ENCODE data around the gene S100A7.

The S100A7 gene

DNA sequence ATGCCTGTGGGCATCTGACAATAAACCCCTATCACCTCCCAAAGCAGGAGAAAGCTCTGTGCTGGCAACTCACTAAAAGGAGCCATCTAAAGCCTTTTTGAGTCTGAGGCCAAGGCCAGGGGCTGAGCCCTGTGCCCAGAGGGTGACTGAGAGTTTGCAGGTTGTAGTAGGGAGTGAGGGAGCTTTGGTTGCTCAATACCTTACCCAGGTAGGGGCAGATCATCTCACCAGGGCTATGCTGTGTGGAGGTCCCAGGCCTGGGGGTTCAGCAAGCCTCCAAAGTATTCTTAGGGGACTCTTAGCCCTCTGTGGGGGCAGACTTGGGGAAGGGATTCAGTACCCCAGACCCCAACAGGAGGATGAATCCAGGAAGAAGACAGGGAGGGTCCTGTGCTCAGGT is 21.2 kb downstream of the S100A7 start:
- H3K4me1 ChIP-seq (ENCODE audit: control insufficient read depth, insufficient read depth, low read length): no peaks in the 10 kb centered on the region
- no peak overlapping the region for H3K9ac ChIP-seq (ENCODE audit: low read depth, low read length)
- H3K9me3 ChIP-seq (ENCODE audit: control insufficient read depth, insufficient read depth, low read length): no peaks in the 10 kb centered on the region
- H3K4me3 ChIP-seq (ENCODE audit: low read depth, low read length): no peak overlapping the region
- H3K36me3 ChIP-seq (ENCODE audit: control insufficient read depth, insufficient read depth, low read length): no peaks in the 10 kb centered on the region
- H3K27me3 ChIP-seq (ENCODE audit: control insufficient read depth, insufficient read depth, low read length): no peaks in the 10 kb centered on the region

DNA sequence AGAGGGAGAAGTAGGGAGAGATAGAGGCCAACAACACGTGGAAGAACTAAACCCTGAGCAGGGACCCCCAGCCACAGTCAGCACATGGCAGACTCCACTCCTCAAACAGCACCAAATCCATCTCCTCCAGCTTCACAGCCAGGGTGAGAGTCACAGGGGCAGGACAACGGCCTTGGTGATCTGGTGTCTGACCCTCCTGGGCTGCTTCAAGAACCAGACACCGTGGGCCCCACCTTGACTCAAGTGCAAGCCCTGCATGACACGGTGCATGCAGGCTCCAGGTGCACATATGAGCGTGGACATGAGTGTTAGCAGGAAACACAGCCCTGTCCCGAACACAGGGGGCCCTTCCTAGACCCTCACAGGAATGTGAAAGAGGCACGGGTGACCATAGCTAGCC is 21.9 kb downstream of the S100A7 start:
- no peaks in the 10 kb centered on the region for H3K4me1 ChIP-seq (ENCODE audit: control insufficient read depth, insufficient read depth, low read length)
- no peaks in the 10 kb centered on the region for H3K27me3 ChIP-seq (ENCODE audit: control insufficient read depth, insufficient read depth, low read length)

DNA sequence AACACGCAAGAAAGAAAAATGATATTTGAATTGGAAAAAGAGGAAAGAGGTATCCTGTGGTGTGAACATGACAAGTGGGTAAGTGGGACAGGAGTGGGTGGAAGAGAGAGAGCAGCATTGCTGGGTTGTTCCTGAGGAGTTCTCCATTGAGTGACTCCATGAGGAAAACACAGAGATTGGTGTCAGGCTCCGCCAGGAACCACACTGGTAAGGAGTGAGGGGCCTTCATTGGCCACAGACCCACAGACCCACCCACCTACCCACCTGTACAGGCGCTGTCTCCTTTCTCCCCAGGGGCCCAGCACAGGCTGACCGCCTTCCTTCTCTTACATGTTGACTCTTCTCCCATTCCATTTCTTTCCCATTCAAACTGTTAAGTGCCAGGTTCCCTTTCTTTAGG is 23.2 kb downstream of the S100A7 start:
- no peaks in the 10 kb centered on the region for H3K9me3 ChIP-seq (ENCODE audit: control insufficient read depth, insufficient read depth, low read length)
- no peaks in the 10 kb centered on the region for H3K36me3 ChIP-seq (ENCODE audit: control insufficient read depth, insufficient read depth, low read length)
- H3K27me3 ChIP-seq (ENCODE audit: control insufficient read depth, insufficient read depth, low read length): no peaks in the 10 kb centered on the region
- H3K9ac ChIP-seq (ENCODE audit: low read depth, low read length): no peak overlapping the region
- no peaks in the 10 kb centered on the region for H3K4me1 ChIP-seq (ENCODE audit: control insufficient read depth, insufficient read depth, low read length)
- no peak overlapping the region for H3K4me3 ChIP-seq (ENCODE audit: low read depth, low read length)

More for the DNA sequence above, 21.9 kb downstream of the S100A7 start:
- Histone ChIP-seq H3K4me3 (ENCODE audit: low read depth, low read length) (no peak overlapping the region), H3K9me3 (ENCODE audit: control insufficient read depth, insufficient read depth, low read length) (no peaks in the 10 kb centered on the region), H3K36me3 (ENCODE audit: control insufficient read depth, insufficient read depth, low read length) (no peaks in the 10 kb centered on the region), H3K9ac (ENCODE audit: low read depth, low read length) (no peak overlapping the region)

DNA sequence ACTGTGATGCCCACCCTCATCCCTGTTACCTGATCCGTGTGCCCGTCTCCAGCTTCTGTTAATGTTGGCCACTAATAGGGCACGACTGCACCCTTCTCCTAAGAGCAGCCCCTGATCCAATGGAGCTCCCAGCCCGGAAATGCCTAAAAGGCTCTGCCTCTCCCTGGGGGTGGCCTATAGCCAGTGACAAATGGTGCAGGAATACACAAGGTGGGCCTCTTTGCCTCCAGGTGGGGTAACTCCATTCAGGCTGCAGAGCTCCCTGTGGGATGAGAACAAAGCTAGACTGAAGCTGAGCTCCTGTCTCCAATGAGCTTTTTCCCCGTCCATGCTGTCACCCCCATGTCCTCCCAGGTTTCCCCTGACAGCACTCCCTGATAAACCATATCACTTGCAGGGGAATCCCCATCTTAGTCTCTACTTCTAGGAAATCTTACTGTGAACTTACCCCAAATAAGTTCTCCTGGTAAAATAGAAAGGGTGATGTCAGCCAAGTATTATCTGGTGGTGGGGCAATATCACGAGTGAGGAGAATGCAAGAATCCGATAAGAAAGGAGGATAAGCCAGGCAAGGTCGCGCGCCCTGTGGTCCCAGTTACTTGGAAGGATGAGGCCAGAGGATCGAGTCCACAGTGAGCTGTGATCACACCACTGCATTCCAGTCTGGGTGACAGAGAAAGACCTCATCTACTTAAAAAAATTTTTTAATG is 25.6 kb downstream of the S100A7 start:
- H3K36me3 ChIP-seq (ENCODE audit: control insufficient read depth, insufficient read depth, low read length): no peaks in the 10 kb centered on the region
- H3K4me1 ChIP-seq (ENCODE audit: control insufficient read depth, insufficient read depth, low read length): no peaks in the 10 kb centered on the region
- no peak overlapping the region for H3K4me3 ChIP-seq (ENCODE audit: low read depth, low read length)
- no peaks in the 10 kb centered on the region for H3K27me3 ChIP-seq (ENCODE audit: control insufficient read depth, insufficient read depth, low read length)
- no peaks in the 10 kb centered on the region for H3K9me3 ChIP-seq (ENCODE audit: control insufficient read depth, insufficient read depth, low read length)
- no peak overlapping the region for H3K9ac ChIP-seq (ENCODE audit: low read depth, low read length)

DNA sequence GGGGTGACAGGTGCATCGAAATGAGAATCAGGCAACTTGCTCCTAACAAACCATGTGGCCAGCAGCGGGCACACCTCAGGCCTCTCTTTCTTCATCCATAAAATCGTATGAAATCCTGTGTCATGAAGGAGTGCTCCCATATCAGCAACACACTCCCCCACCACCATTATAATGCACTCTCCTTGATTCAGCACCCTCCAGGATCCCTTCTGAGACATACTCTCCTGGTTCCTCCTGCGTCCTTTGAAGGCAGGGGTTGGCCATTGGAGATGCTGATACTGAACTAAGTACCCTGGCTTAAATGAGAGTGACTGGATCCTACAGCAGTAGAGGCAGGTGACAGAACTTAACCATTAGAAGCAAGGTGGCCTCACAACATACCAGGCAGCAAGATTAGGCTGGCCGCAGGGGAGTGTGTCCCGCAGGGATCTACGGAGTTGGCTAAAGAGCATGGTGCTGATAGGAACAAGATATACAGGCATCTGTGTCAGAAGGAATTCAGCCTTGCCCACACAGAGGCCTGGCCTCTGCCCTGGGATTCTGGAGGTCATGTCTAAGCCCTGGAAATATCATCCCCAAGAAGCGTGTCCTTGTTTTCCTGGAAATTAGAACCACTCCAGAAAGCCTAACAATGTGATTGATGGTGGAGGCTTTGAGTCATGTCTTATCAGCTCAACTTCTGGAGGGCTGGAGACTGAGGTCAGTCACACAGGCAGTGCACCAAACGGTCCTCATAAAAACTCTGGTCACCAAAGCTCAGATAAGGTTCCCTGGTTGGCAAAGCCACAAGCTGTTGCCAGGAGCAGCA is 27.4 kb downstream of the S100A7 start:
- H3K4me3 ChIP-seq (ENCODE audit: low read depth, low read length): no peak overlapping the region
- H3K27me3 ChIP-seq (ENCODE audit: control insufficient read depth, insufficient read depth, low read length): no peaks in the 10 kb centered on the region
- no peak overlapping the region for H3K9ac ChIP-seq (ENCODE audit: low read depth, low read length)
- no peaks in the 10 kb centered on the region for H3K36me3 ChIP-seq (ENCODE audit: control insufficient read depth, insufficient read depth, low read length)
- no peaks in the 10 kb centered on the region for H3K4me1 ChIP-seq (ENCODE audit: control insufficient read depth, insufficient read depth, low read length)
- no peaks in the 10 kb centered on the region for H3K9me3 ChIP-seq (ENCODE audit: control insufficient read depth, insufficient read depth, low read length)

DNA sequence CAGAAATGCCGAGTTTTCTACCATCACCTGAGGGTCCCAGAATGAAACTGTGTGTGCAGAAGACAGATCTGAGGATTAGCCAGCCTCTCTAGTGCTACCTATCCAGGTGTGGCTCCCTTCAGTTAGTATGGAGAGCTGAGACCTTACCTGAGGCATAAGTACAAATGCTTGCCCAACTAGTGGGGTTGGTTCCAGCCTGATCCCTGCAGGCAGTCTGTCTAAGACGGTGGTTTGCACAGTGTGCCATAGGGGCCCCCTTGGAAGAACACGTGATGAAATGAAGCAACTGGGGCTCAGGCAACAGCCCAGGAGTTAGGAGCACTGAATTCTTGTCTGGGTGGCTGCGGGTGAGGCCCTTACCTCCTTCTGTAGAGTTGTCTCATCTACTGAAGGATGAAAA is 28.5 kb downstream of the S100A7 start:
- no peaks in the 10 kb centered on the region for H3K4me1 ChIP-seq (ENCODE audit: control insufficient read depth, insufficient read depth, low read length)
- H3K27me3 ChIP-seq (ENCODE audit: control insufficient read depth, insufficient read depth, low read length): no peaks in the 10 kb centered on the region
- H3K9me3 ChIP-seq (ENCODE audit: control insufficient read depth, insufficient read depth, low read length): no peaks in the 10 kb centered on the region
- H3K4me3 ChIP-seq (ENCODE audit: low read depth, low read length): no peak overlapping the region
- no peak overlapping the region for H3K9ac ChIP-seq (ENCODE audit: low read depth, low read length)
- H3K36me3 ChIP-seq (ENCODE audit: control insufficient read depth, insufficient read depth, low read length): no peaks in the 10 kb centered on the region

DNA sequence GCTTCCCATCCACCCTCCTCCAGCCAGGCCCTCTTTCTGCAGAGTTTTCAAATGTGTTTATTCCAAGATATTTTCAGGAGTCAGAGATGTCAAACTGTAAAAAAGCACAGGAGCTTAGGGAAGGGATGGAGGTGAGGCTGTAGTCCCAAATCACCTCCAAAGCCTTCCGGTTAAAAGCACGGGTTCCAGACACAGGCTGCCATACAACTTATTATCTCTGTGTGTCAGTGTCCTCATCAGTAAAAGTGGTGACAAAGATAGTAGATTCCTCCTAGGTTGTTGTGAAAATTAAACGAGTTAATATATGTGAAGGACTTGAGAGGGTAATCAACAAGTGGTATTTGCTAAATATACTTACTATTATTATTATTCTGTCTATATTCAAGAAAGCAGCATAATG is 29.0 kb downstream of the S100A7 start:
- Histone ChIP-seq H3K9me3 (ENCODE audit: control insufficient read depth, insufficient read depth, low read length) (no peaks in the 10 kb centered on the region), H3K9ac (ENCODE audit: low read depth, low read length) (no peak overlapping the region), H3K4me1 (ENCODE audit: control insufficient read depth, insufficient read depth, low read length) (no peaks in the 10 kb centered on the region), H3K27me3 (ENCODE audit: control insufficient read depth, insufficient read depth, low read length) (no peaks in the 10 kb centered on the region), H3K36me3 (ENCODE audit: control insufficient read depth, insufficient read depth, low read length) (no peaks in the 10 kb centered on the region), H3K4me3 (ENCODE audit: low read depth, low read length) (no peak overlapping the region)

DNA sequence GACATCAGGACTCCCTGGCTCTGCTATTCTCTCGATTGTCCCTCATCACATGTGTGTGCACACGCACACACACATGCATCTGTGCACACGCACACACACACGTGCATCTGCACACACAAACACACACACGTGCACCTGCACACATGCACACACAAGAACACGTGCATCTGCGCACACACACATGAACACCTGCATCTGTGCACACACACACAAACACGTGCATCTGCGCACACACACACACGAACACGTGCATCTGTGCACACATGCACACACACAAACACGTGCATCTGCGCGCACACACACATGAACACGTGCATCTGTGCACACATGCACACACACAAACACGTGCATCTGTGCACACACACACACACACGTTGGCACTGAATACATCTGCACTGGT is 29.4 kb downstream of the S100A7 start:
- Histone ChIP-seq H3K9me3 (ENCODE audit: control insufficient read depth, insufficient read depth, low read length) (no peaks in the 10 kb centered on the region), H3K27me3 (ENCODE audit: control insufficient read depth, insufficient read depth, low read length) (no peaks in the 10 kb centered on the region), H3K36me3 (ENCODE audit: control insufficient read depth, insufficient read depth, low read length) (no peaks in the 10 kb centered on the region), H3K4me3 (ENCODE audit: low read depth, low read length) (no peak overlapping the region), H3K4me1 (ENCODE audit: control insufficient read depth, insufficient read depth, low read length) (no peaks in the 10 kb centered on the region), H3K9ac (ENCODE audit: low read depth, low read length) (no peak overlapping the region)

DNA sequence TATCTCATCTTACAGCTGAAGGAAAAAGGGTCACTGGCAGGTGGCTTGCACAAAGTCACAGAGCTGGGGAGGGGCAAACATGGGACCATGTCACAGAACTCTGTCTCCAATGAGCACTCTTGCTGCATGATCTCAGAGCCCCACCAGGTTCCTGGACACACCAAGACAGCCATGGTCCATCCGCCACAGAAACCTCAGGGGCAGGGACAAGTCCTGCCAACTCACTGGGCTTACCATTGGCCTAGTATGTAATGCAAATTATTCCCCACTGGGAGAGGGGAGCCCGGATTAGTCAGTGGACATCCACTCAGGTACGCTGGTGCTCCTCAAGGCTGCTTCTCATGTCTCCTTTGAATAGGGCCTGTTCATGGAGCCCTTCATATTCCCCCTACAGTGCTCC is 29.9 kb downstream of the S100A7 start:
- Histone ChIP-seq H3K4me3 (ENCODE audit: low read depth, low read length) (no peak overlapping the region), H3K27me3 (ENCODE audit: control insufficient read depth, insufficient read depth, low read length) (no peaks in the 10 kb centered on the region), H3K36me3 (ENCODE audit: control insufficient read depth, insufficient read depth, low read length) (no peaks in the 10 kb centered on the region), H3K4me1 (ENCODE audit: control insufficient read depth, insufficient read depth, low read length) (no peaks in the 10 kb centered on the region), H3K9ac (ENCODE audit: low read depth, low read length) (no peak overlapping the region), H3K9me3 (ENCODE audit: control insufficient read depth, insufficient read depth, low read length) (no peaks in the 10 kb centered on the region)

DNA sequence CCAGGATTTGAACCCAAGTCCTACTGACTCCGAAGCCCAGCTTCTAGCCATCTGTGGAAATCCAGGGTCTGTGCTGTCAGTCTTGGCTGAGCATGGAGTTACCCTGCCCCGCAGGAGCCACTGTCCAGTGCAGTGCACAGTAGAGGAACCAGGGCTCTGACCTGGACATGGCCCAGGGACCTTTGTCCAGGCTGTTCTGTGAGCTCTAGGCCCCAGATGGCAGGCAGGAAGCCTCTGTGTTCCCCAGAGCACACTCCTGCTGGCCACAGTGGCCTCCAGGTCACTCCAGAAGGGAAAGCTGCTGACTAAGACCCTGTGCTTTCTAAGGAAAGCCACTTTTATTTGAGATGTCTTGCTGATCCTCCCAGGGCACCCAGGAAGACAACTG is 30.3 kb downstream of the S100A7 start:
- H3K36me3 ChIP-seq (ENCODE audit: control insufficient read depth, insufficient read depth, low read length): no peaks in the 10 kb centered on the region
- no peak overlapping the region for H3K4me3 ChIP-seq (ENCODE audit: low read depth, low read length)
- H3K27me3 ChIP-seq (ENCODE audit: control insufficient read depth, insufficient read depth, low read length): no peaks in the 10 kb centered on the region
- no peaks in the 10 kb centered on the region for H3K9me3 ChIP-seq (ENCODE audit: control insufficient read depth, insufficient read depth, low read length)
- no peak overlapping the region for H3K9ac ChIP-seq (ENCODE audit: low read depth, low read length)
- H3K4me1 ChIP-seq (ENCODE audit: control insufficient read depth, insufficient read depth, low read length): no peaks in the 10 kb centered on the region

DNA sequence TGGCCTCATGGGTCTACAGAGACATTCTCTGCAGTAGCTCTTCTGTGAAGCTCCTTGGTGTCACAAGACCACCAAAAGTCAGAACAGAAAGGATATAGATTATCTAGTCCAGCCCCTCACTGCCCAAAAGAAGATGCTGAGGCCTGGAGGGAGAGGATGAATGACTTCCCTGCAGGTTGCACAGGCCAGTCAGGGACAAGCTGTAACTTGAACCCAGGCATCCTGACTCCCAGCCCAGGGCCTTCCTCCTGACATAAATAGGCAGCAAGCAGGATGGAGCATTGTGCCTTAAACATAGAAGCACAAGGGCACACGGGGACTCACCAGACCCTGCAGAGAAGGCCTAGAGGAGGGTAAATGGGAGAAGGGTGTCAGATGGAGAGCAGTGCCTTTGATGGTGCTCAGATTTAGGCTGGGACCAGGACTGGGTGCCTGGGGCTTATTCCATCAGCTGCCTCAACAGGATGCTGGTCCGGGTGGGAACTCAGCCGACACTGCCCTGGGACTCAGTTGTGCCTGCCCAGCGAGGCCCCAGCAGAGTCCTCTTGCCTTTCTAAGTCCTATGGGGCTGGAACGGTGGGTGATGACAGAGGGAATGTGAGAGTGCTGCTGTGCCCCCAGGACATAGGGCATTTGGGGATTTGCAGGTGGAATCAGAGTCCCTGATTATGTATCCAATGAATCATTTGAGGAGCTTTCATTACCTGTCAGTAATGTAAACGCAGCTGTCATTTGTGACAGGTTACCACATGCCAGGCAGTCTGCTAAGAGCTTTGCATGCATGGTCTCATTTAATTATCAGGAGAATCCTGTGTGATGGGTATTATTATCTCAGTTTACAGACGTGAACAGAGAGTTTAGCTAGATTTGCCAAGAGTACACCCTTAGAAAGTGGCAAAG is 30.9 kb downstream of the S100A7 start:
- H3K9me3 ChIP-seq (ENCODE audit: control insufficient read depth, insufficient read depth, low read length): no peaks in the 10 kb centered on the region

More for the DNA sequence above, 30.9 kb downstream of the S100A7 start:
- no peak overlapping the region for H3K4me3 ChIP-seq (ENCODE audit: low read depth, low read length)
- no peaks in the 10 kb centered on the region for H3K27me3 ChIP-seq (ENCODE audit: control insufficient read depth, insufficient read depth, low read length)
- H3K4me1 ChIP-seq (ENCODE audit: control insufficient read depth, insufficient read depth, low read length): no peaks in the 10 kb centered on the region
- no peak overlapping the region for H3K9ac ChIP-seq (ENCODE audit: low read depth, low read length)
- H3K36me3 ChIP-seq (ENCODE audit: control insufficient read depth, insufficient read depth, low read length): no peaks in the 10 kb centered on the region

Data from iPS-15b (cell line).